GM12865 (cell line): ENCODE measurements around the gene ALDH4A1.

ENCODE experiments used
- DNase-seq: peaks from one replicate; pipeline ENCODE4 v3.0.0; 2010; ENCODE audit warnings: low read depth
- H3K4me3 ChIP-seq: 2 replicates; pipeline ENCODE4 v1.5.1; 2011; ENCODE audit warnings: mild to moderate bottlenecking, low read depth, low read length, control low read depth
- TF ChIP-seq, protein P1 (sequence below): IDR thresholded peaks from 2 replicates; pipeline ENCODE4 v1.5.1; 2011; ENCODE audit warnings: low read length, control low read depth, low read depth, inconsistent platforms; ENCODE audit not compliant: insufficient read depth; ENCODE audit errors: missing control alignments

The ALDH4A1 gene

DNA sequence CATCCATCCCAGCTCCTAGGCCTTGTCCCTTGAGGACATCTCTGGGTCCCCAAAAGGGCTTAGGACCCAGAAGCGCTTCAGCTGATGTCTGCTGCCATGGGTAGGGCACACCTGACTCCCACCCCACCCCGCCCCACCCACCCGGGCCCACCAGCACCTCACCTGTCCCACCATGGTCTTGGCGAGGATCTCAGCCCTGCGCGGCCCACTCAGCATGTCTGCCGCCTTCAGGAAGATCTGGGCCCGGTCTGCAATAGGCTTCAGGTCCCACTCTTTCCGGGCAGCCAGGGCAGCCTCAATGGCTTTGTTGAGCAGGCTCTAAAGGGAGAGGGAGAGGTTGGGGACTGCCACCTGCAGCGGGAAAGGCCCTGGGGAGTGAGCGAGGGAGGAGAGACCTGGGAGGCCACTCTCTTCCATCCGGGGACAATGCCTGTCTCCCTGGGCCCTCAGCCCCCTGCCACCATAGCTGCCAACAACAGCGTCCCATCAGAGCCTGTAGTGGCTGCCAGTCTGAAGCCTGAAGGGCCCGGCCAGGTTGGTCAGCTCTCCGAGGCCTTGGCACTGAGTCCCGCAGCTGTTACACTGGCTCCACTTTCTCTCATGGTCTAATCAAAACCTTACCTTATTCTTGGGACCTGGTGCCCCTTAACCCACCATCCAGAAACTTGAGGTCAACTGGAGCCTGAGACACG lies 16.9 kb downstream of the ALDH4A1 start:
- DNase-seq: no peak
- TF ChIP-seq, protein P1, sequence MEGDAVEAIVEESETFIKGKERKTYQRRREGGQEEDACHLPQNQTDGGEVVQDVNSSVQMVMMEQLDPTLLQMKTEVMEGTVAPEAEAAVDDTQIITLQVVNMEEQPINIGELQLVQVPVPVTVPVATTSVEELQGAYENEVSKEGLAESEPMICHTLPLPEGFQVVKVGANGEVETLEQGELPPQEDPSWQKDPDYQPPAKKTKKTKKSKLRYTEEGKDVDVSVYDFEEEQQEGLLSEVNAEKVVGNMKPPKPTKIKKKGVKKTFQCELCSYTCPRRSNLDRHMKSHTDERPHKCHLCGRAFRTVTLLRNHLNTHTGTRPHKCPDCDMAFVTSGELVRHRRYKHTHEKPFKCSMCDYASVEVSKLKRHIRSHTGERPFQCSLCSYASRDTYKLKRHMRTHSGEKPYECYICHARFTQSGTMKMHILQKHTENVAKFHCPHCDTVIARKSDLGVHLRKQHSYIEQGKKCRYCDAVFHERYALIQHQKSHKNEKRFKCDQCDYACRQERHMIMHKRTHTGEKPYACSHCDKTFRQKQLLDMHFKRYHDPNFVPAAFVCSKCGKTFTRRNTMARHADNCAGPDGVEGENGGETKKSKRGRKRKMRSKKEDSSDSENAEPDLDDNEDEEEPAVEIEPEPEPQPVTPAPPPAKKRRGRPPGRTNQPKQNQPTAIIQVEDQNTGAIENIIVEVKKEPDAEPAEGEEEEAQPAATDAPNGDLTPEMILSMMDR: no peak
- H3K4me3 ChIP-seq: no peak overlapping the region

DNA sequence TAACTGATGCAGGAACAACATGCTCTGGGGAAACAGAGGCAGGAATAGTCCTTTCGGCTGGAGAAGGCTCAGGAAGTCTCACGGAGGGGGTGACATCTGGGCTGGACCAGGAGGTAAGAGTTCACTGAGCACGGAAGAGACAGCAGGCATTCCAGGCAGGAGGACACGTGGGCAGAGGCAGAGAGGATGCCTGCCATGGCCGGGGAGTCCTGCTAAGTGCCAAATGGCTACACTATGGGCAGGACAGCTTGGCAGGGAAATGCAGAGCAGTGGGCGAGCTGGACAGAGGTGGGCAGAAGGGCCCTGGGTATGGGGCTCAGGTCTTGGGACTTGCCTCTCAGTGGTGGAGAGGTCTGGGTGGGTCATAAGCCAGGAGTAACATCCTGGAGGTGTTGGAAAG lies 17.6 kb downstream of the ALDH4A1 start:
- no peak overlapping the region for H3K4me3 ChIP-seq
- no peak for DNase-seq
- TF ChIP-seq, protein P1: no peak

DNA sequence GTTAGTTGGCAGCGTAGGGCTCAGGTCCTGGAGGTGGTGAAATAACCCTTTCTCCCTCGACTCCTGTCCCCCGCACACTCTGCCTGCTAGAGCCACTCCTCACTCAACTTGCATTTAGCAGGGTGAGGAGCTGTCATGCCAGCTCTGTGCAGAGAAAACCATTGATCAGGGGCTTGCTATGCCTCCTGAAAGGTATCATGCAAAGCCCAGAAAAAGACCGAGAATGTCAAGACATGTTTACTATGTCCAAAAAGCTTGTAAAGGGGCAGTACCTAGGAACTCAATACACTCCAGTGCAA lies 18.0 kb downstream of the ALDH4A1 start:
- no peak for DNase-seq
- TF ChIP-seq, protein P1: no peak
- H3K4me3 ChIP-seq: no peak overlapping the region

DNA sequence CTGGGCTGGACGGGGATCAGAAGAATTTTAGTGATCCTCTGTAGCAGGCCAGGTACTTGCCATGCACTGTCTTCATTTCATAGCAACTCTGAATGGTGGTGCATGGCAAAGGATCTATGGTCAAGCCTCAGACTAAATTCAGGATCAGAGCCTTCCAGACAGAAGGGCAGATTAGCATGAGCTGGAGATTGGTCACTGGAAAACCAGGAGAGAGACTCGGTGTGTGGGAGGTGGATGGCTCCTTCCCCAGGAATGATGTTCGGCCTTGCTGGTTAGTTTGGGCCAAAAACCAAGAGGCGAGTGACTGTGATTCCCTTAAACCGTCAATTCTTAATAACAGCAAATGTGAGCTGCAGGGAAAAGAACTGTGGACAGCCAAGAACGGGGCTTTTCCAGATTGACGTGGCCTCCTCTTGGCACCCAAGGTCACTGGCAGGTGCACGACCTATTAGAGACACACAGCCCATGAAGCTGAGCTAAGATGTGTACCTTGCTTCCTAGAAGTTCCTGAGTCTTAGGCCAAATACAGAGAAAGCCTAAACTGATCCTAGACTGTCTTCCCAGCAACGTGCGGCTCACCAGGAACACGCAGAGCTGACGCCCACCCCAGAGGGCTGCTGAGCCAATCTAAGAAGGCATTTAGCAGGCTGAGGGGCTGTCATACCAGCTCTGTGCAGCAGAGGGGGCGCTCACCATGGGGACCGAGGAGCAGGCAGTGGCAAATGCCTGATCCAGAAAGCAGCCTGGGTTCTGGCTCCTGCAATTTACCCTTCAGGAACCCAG lies 18.5 kb downstream of the ALDH4A1 start:
- TF ChIP-seq, protein P1: peak; percentile 93
- no peak overlapping the region for H3K4me3 ChIP-seq
- peak; percentile 75 for DNase-seq

DNA sequence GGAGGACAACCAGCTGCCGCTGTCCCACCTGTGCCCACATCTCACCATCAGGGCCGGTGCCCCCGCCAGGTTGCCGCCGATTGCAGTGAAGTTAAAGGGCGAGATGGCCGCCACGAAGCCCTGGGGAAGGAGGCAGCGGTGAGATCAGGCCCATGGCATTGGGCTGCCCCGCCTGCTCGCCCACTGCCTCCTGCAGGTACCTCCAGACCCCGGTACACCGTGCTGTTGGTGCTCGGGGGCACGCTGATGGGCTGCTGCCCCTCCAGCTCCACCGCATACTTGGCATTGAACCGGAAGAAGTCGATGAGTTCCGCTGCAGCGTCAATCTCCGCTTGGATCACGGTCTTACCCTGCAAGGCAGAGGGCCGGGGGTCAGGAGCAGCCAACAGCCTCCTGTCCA lies 19.3 kb downstream of the ALDH4A1 start:
- DNase-seq: no peak
- no peak overlapping the region for H3K4me3 ChIP-seq
- TF ChIP-seq, protein P1: no peak

DNA sequence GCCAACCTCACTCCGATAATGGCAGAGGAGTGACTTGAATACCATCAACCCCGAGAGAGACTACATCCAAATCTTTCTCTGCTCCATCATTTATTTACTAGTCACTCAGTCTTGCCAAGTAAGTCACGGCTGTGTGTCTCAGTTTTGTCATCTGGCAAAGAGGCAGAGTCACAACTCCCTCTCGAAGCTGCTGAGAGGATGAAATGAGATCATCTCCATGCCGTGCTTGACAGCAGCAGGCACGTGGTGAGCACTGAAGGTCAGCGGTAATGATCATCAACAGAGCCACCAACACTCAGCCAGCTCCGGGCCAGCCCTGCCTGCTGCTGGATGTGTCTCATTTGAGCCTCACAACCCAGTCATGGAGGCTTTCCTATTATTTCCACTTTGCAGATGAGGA lies 19.9 kb downstream of the ALDH4A1 start:
- H3K4me3 ChIP-seq: no peak overlapping the region
- DNase-seq: no peak
- TF ChIP-seq, protein P1: no peak
